Measurements from ENCODE around the gene NGDN. TPM values are rescaled to one million over a fixed set of nuclear protein-coding genes. Genes with fewer than 3 reads are reported as not detected.

The NGDN gene
- total RNA-seq, 4 donors from 2014 or later: 20.5 to 43.4 (median 35.1) TPM

GRCh38 chr14:23521785-23522640 is 52.5 kb downstream of the NGDN start:
- TF ChIP-seq CTCF (IDR thresholded peaks at IDR 0.05; ENCODE audit: low read depth): no peak

- TF ChIP-seq CTCF (IDR thresholded peaks at IDR 0.05; ENCODE audit: low read depth): no peak
Observed at GRCh38 chr14:23522643-23523198, 53.2 kb downstream of the NGDN start.

- TF ChIP-seq CTCF (IDR thresholded peaks at IDR 0.05; ENCODE audit: low read depth): no peak
Observed at GRCh38 chr14:23523229-23524016, 53.9 kb downstream of the NGDN start.

- TF ChIP-seq CTCF (IDR thresholded peaks at IDR 0.05; ENCODE audit: low read depth): no peak
Observed at GRCh38 chr14:23524954-23525353, 55.5 kb downstream of the NGDN start.

GRCh38 chr14:23525611-23526010 is 56.1 kb downstream of the NGDN start:
- no peak for TF ChIP-seq CTCF (IDR thresholded peaks at IDR 0.05; ENCODE audit: low read depth)

Other genes starting within 250 kb of the NGDN start
- gene RNF212B, start 231.8 kb upstream of the NGDN start, total RNA-seq: not detected
- 10 to 100 TPM in 1 of 4 donors, 1 to 10 TPM in 3; 5.4 to 11.1 (median 7.4) TPM for gene HOMEZ, start 183.6 kb upstream of the NGDN start, total RNA-seq
- 10 to 100 TPM in 2 of 4 donors, 1 to 10 TPM in 2; 7.3 to 12.6 (median 9.3) TPM for gene PPP1R3E, start 166.8 kb upstream of the NGDN start, total RNA-seq
- gene BCL2L2, start 162.9 kb upstream of the NGDN start, total RNA-seq: 10 to 100 TPM; 32.1 to 75.9 (median 50.6) TPM
- gene PABPN1, start 148.2 kb upstream of the NGDN start, total RNA-seq: 10 to 100 TPM; 31.8 to 56.1 (median 42.5) TPM
- 1 to 10 TPM; 1.8 to 5.5 (median 4.2) TPM for gene SLC22A17, start 116.8 kb upstream of the NGDN start, total RNA-seq
- gene EFS, start 104.5 kb upstream of the NGDN start, total RNA-seq: 10 to 100 TPM in 2 of 4 donors, 1 to 10 TPM in 2; 8.5 to 12.8 (median 9.8) TPM
- not detected for gene IL25, start 96.9 kb upstream of the NGDN start, total RNA-seq
- gene CMTM5, start 92.7 kb upstream of the NGDN start, total RNA-seq: not detected
- not detected for gene MYH6, start 61.4 kb upstream of the NGDN start, total RNA-seq
- not detected for gene MYH7, start 34.0 kb upstream of the NGDN start, total RNA-seq
- 1 to 10 TPM in 1 of 4 donors, under 1 TPM in 3; 0.33 to 1.4 (median 0.50) TPM for gene ZFHX2, start 82.1 kb downstream of the NGDN start, total RNA-seq
- 10 to 100 TPM in 3 of 4 donors, 1 to 10 TPM in 1; 6.7 to 23.2 (median 18.4) TPM for gene THTPA, start 86.6 kb downstream of the NGDN start, total RNA-seq
- 10 to 100 TPM; 25.3 to 49.6 (median 30.8) TPM for gene AP1G2, start 98.1 kb downstream of the NGDN start, total RNA-seq
- gene JPH4, start 109.1 kb downstream of the NGDN start, total RNA-seq: 1 to 10 TPM in 2 of 4 donors, under 1 TPM in 2; 0.19 to 2.0 (median 1.2) TPM
- gene DHRS2, start 166.7 kb downstream of the NGDN start, total RNA-seq: not detected

Measured in subcutaneous adipose tissue (tissue), 4 donors.